ENCODE measurements around the gene TATDN3.
"Not testable (repeated sequence)": the region's sequence is repeated elsewhere in the genome, so short reads cannot be mapped to it uniquely, and the experiment has no call there.

TATDN3 gene

DNA sequence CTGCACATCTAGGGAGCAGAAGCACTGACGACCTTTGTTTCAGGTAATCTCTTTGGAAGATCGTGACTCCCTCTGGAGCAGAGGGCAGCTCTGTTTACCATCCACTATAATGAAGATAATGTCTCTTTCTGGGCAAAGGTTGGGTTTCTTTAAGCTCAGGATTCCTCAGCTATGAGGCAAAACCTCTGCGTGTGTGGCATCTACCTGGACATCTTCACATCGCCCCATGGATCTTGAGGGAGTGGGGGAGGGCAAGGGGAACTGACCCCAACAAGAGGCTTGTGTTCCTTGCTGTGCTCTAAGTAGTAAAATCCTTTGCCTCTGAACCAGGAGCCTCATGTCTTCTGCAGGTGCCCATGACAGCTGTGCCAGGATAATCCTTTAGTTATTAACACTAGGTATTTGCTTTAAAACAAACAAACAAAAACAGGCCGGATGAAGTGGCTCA is 36.2 kb downstream of the TATDN3 start:
- DNase-seq (ENCODE audit: low read depth in 2 of 2), result no peak

- no peak for DNase-seq (ENCODE audit: low read depth in 2 of 2)
These were observed 36.7 kb downstream of the TATDN3 start for GRCh38 chr1:212828395-212828794.

DNA sequence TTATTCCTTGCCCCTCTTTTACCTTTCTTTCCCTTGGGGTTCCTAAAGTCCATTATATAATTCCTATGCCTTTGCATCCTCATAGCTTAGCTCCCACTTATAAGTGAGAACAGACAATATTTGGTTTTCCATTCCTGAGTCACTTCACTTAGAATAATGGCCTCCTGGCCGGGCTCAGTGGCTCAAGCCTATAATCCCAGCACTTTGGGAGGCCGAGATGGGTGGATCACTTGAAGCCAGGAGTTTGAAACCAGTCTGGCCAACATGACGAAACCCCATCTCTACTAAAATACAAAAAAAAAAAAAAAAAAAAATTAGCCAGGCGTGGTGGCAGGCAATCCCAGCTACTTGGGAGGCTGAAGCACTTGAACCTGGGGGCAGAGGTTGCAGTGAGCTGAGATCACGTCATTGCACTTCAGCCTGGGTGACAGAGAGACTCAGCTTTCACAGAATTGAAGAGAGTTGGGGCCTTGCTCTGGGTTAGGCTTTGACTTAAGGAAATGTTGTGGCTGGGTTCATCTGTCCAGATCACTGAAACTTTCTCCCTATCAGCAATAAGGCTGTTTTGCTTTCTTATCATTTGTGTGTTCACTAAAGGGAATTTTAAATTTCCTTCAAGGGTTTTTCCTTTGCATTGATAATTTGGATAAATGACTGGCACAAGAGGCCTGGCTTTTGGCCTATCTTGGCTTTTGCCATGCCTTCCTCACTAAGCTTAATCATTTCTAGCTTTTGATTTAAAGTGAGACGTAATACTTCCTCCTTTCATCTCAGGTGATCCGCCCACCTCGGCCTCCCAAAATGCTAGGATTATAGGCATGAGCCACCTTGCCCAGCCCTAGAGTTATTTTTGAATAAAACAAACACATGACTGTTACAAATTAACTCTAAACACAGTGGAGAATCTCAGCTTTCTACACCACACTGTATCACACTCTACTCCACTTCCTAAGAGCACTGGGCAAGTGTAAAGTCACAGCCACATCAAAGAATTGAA is 41.8 kb downstream of the TATDN3 start:
- not testable (repeated sequence) for DNase-seq (ENCODE audit: low read depth in 2 of 2)

GRCh38 chr1:212838145-212838544 is 46.5 kb downstream of the TATDN3 start:
- no peak for DNase-seq (ENCODE audit: low read depth in 2 of 2)

- DNase-seq (ENCODE audit: low read depth in 2 of 2), result not testable (repeated sequence)
These were observed 52.8 kb downstream of the TATDN3 start for GRCh38 chr1:212844521-212844920.

DNA sequence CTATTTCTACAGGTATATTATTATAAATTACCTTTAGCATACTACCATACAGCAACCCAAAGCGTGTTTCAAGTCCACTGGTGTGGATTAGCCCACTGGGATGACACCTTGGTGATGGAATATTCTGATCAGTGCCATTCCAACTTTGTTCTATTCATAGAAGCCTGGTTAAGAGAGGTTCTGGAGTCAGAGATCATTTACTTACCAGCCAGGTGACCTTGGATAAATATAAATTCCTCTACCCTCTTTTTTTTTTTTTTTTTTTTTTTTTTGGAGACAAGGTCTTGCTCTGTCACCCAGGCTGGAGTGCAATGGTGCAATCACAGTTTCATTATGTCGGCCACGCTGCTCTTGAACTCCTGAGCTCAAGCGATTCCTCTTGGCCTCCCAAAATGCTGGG is 55.9 kb downstream of the TATDN3 start, which contains the start of gene SPATA45:
Gene SPATA45 (minus strand): TSS at position 101 of the 400 bp plus-strand sequence. CDS start 11,500 bp downstream, outside the sequence.
- DNase-seq (ENCODE audit: low read depth in 2 of 2), result no peak

DNA sequence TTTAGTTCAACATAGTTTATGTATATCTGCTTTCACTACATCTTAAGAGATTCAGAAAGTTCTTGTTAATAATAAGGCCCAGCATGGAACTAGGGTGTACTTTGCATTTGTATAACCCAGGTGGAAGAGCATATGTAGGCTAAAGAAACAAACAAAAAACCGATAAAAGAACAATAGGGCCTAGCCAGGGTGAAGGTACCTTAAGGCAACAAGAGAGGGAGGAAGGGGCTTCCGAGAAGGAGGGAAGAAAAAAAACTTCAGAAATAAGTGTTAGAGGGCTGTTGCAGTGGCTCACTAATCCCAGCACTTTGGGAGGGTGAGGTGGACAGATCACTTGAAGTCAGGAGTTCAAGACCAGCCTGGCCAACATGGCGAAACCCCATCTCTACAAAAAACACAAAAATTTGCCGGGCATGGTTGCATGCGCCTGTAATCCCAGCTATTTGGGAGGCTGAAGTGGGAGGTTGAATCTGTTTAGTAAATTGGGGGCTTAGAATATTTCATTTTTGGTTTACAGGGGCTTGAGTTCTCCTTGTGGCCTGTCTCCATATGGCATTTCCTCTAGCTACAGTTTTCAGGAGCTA is 60.5 kb downstream of the TATDN3 start:
- no peak for DNase-seq (ENCODE audit: low read depth in 2 of 2)

- no peak for DNase-seq (ENCODE audit: low read depth in 2 of 2)
These were observed 62.0 kb downstream of the TATDN3 start for GRCh38 chr1:212853658-212854057.

- DNase-seq (ENCODE audit: low read depth in 2 of 2), result no peak
These were observed 65.1 kb downstream of the TATDN3 start for GRCh38 chr1:212856755-212857154.

GRCh38 chr1:212857992-212858460 is 66.3 kb downstream of the TATDN3 start, which contains the start of gene FLVCR1:
TSS of gene FLVCR1 (plus strand) at chr1:212858275. CDS start at chr1:212858453, 178 bp downstream.
- DNase-seq (ENCODE audit: low read depth in 2 of 2), result peak; percentile 82 to 93

DNA sequence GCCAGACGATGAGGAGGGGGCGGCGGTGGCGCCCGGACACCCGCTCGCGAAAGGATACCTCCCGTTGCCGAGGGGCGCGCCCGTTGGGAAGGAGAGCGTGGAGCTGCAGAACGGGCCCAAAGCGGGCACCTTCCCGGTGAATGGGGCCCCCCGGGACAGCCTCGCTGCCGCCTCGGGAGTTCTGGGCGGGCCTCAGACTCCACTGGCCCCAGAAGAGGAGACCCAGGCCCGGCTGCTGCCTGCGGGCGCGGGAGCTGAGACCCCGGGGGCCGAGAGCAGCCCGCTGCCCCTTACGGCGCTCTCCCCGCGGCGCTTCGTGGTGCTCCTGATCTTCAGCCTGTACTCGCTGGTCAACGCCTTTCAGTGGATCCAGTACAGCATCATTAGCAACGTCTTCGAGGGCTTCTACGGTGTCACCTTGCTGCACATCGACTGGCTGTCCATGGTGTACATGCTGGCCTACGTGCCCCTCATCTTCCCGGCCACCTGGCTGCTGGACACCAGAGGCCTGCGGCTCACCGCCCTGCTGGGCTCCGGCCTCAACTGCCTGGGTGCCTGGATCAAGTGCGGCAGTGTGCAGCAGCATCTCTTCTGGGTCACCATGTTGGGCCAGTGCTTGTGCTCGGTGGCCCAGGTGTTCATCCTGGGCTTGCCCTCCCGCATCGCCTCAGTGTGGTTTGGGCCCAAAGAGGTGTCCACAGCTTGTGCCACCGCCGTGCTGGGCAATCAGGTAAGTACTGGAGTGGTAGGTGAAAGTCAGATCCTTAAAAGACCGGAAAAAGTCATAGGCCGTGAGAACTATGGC is 67.0 kb downstream of the TATDN3 start:
- DNase-seq (ENCODE audit: low read depth in 2 of 2), result no peak

DNA sequence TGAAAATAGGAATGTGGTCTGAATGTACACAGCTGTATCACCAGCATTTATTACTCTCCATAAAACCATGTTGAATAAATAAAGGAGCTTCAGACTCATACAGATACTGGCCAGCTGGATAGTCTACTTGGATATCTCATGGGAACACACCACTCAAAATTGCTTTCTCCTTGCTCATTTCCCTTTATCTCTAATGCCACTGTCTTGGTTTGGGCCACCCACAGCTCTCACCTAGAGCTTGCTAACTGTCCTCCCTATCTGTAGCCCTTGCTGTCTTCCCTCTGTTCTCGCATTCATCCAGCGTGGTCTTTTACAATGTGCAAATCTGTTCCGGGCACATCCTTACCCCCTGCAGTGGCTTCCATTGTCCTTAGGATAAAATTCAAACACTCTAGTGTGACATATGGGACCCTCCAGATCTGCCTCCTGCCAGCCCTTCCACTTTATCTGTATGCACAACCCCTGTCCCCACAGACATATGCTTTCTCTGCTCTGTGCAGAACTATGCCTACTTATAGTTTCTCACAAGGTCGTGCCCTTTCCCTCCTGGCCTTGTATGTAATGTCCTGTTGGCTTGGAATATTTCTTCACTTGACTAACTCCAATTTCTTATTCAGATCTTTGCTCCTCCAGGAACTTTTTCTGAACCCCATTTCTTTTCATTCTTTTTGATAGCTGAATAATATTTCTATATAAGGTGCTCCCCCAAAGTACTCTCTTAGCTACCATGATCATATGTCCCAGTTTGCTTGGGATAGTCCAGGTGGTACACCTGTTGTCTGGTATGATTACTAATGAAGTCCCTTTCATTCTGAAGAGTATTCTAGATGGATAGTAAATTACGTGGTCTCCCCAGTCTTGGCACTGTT is 69.3 kb downstream of the TATDN3 start:
- no peak for DNase-seq (ENCODE audit: low read depth in 2 of 2)

GRCh38 chr1:212862111-212862690 is 70.5 kb downstream of the TATDN3 start:
- no peak for DNase-seq (ENCODE audit: low read depth in 2 of 2)

- DNase-seq (ENCODE audit: low read depth in 2 of 2), result not testable (repeated sequence)
These were observed 71.7 kb downstream of the TATDN3 start for GRCh38 chr1:212863345-212863744.

DNA sequence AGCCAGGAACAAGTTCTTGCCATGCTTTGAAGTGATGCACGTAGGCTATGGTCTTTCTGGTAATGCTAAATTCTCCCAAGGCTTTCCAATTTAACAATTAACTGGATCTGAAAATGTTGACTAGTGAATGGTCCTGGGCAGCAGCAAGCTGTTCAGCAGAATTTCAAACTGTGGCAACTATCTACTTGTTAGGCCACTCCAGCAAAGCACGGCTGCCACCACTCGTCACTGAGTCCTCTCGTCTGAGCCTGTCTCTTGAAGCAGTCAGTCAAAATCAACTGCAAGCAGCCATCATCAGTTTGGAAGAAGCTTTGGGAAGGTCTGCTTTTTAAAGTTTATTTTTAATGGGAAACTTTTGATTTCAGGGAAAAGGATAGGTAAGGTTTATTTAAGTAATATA is 72.5 kb downstream of the TATDN3 start:
- DNase-seq (ENCODE audit: low read depth in 2 of 2), result no peak

Measured in stimulated activated CD8-positive, alpha-beta memory T cell treated with anti-CD3 and anti-CD28 coated beads, Interleukin-7, amount 100 ng/mL, for 4 hours (primary cell).